Measurements from ENCODE around the gene TTC39B.

Gene TTC39B

GRCh38 chr9:15132091-15132490 lies 174.9 kb downstream of the TTC39B start:
- no peak for DNase-seq (ENCODE audit: low read depth)

DNA sequence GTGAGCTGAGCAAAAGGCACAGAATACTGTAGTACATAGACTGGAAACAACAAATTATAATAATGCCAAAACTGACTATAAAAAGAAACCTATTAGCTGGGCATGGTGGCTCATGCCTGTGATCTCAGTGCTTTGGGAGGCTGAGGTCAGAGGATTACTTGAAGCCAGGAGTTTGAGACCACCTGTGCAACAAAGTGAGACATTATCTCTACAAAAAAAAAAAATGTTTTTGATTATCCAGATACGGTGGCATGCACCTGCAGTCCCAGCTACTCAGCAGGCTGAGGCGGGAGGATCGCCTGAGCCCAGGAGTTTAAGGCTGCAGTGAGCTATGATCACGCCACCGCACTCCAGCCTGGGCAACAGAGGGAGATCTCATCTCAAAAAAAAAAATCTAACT lies 175.9 kb downstream of the TTC39B start:
- no peak for DNase-seq (ENCODE audit: low read depth)

DNA sequence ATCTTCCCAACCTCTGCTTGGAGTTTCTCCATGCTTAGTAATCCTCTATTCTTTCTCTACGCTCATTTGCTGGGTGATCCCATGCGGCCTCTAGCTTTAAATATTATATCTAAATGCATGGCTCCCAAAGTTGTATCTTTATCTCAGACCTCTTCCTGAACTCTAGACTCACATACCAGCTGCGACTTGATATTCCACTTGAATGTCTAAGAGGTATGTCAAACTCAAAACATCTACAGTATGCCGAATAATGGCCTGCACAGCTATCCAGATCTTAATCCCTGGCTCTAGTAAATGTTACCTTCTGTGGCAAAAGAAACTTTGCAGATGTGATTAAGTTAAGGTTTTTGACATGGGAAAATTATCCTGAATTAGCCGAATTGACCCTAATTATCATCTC lies 179.2 kb downstream of the TTC39B start:
- DNase-seq (ENCODE audit: low read depth) = no peak

DNA sequence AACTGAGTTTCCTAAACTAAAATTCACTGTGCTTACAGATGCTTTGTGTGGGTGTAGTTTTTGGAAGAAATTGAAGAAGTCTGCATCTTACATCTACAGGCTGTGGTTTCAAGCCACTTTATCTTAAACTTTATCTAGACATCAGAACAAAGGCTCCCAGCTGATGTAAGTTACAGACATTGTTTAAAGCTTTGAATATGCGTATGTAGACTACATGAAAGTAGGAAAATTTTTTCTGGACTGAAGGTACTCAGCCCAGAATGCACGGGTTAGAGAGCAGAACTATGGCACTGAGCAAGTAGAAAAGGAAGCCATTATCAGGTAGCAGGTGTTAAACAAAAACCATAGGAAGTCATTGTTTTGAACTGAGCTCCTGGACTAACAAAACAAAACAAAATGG lies 185.4 kb downstream of the TTC39B start:
- no peak for DNase-seq (ENCODE audit: low read depth)

DNA sequence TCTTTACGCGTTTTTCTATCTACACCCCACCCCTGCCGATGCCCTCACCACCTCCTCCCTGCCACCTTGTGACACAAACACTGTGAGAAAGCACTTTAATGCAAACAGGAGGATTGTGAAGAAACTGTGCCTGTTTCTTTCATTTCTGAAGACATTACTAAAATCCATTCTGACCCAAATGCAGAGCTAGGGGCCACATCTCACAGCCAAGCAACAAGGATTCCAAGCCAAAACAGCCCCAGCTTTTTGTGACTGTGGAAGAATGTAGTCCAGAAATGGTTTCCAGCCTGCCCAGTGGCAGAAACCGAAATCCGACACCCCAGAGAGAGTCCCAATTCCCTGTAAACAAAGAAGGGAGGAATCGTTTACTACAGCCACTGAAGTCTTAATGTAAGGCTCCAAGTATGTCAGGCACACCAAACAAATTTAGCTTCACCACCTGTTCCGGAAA lies 190.9 kb downstream of the TTC39B start:
- DNase-seq (ENCODE audit: low read depth) = no peak

GRCh38 chr9:15115702-15116101 lies 191.3 kb downstream of the TTC39B start:
- no peak for DNase-seq (ENCODE audit: low read depth)

- DNase-seq (ENCODE audit: low read depth) = no peak
Measured at GRCh38 chr9:15115041-15115440, 192.0 kb downstream of the TTC39B start.
